HG03457 (cell line): ENCODE measurements around the gene PTPRE.
"Not testable (repeated sequence)": the region's sequence is repeated elsewhere in the genome, so short reads cannot be mapped to it uniquely, and the experiment has no call there.

Source experiments
- ATAC-seq: cut with Tn5 transposase; IDR thresholded peaks from one replicate; pipeline ENCODE4 v1.9.1; 2021; ENCODE audit warnings: moderate number of reproducible peaks; ENCODE audit not compliant: unreplicated experiment

The PTPRE gene

DNA sequence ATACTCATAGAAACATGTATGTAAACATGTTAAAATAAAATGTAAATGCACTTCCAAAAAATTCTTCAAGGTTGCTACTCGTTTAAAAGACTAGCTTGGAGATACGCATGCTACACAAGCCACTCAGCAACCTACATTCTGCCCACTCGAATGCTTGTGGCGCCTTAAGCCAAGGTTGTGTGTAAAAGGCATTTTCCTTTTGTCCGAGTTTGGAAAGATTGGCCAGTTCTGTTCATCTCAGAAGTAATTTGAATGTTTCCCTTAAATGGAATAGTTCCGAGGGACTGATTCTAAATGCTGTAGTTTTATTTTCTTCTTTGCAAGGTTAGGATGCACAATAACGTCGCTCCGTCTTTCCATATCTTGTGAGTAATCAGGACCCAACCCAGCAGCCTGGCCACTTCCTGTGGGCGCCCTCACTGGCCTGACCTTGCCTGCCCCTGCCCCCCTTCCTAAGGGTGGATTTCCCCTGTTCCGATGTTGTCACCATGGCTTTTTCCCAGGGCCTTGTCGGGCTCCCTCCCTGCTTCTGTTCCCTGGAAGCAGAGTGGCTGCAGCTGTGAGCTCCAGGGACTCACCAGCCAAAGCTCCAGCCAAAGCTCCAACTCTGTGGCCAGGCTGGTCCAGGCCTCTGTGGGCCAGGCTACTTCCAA, 70.6 kb downstream of the PTPRE start:
- no peak for ATAC-seq

- ATAC-seq, result no peak
Measured at GRCh38 chr10:127978481-127978880, 71.6 kb downstream of the PTPRE start.

DNA sequence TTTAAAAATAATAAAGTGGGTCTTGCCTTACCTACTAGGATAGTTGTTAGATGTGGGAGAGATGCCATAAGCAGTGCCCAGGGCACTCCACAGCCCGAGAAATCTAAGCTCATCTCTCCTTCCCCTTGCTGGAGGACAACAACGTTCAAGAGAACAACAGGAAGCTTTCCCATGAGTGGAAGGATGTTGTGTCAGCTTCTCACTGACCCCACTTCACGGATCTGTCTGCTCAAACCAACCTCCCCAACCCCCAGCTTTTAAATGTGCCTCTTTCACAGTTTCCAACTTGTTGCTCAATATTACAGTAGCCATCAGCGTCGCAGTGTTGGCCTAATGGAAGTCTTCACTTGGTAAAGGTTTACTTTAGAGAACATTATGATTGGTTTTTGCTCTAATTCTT, 72.1 kb downstream of the PTPRE start:
- no peak for ATAC-seq

- ATAC-seq, result no peak
Measured at GRCh38 chr10:127979566-127979965, 72.7 kb downstream of the PTPRE start.

GRCh38 chr10:127980898-127981297, 74.0 kb downstream of the PTPRE start:
- no peak for ATAC-seq

GRCh38 chr10:127982601-127983000, 75.7 kb downstream of the PTPRE start:
- ATAC-seq, result no peak

DNA sequence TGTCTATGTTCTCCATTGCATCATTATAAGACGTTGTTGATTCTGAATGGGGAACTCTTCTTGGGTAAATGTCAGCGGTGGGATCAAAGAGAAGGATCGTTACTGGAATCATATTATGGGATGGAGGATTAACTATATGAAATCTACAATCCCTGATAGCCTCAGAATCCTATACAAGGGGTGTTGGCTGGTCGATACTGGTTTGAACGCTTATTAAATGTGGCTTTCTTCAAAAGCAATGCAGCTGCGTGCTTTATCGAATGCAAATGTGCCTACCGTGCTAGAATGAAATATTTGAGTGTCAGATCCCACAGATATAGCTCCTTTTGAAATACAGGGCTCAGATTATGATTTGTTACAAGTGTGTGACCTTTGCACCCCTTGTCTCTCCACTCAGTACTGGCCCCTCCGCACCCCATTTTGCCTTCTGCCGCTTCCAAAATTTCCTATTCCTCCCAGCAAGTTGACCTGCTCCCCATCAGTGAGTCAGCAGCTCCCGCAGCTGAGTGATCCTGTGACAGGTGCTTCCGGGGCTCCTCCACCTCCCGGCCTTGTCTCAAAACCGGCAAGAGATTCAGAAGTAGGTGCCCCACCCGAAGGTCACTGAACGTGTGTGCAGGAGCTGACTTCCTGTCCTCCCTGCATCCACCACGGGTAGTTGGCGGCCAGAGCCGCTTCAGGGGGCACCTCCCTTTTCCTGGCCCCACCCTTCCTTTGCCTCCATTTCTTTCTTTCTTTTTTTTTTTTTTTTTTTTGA, 76.6 kb downstream of the PTPRE start:
- no peak for ATAC-seq

GRCh38 chr10:127984945-127985344, 78.0 kb downstream of the PTPRE start:
- no peak for ATAC-seq

DNA sequence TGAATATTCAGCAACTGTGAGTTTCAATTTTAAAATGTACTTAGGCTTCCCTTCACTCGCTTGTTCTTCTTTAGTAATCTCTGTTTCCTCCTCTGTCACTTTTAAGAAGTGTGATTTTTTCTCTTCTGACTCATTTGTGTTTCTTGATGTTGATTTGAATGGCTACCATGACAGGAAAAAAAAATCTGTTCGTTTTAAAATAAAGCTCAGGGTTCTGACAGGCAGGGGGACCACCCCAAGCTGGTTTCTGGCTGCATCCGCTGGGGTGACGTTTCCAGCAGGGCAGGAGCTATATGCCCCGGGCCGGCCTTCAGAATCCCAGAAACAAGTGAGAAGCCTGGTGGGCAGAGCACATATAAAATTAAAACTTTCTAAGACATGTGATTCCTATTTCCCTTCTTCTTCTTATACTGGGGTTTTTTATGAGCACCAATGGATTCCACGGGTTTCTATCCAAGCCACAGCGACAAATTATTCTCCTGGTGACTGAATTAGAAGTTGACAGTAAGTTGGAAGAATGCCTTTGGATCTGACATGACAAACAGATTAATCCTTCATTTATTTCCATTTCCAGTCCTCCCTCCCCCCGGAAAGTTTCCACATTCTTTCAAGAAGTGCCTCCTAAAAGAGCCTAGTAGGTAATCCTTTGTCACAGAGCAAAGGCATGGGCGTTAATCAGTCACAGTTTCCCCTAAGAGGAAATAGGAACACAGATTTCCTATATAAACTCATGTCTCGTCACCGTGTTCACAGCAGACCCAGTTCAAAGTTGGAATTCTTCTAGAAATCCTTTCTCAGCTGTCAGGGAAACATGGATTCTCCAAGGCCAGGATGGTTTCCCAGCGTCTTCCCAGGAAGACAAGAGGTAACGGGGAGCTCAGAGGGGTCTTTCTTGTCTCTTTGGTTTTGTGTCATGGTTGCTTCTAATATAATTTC, 79.9 kb downstream of the PTPRE start:
- no peak for ATAC-seq

- ATAC-seq, result no peak
Measured at GRCh38 chr10:127987467-127988380, 80.8 kb downstream of the PTPRE start.

GRCh38 chr10:127989481-127990012, 82.6 kb downstream of the PTPRE start:
- ATAC-seq, result no peak

GRCh38 chr10:127990132-127990788, 83.4 kb downstream of the PTPRE start:
- ATAC-seq, result not testable (repeated sequence)

DNA sequence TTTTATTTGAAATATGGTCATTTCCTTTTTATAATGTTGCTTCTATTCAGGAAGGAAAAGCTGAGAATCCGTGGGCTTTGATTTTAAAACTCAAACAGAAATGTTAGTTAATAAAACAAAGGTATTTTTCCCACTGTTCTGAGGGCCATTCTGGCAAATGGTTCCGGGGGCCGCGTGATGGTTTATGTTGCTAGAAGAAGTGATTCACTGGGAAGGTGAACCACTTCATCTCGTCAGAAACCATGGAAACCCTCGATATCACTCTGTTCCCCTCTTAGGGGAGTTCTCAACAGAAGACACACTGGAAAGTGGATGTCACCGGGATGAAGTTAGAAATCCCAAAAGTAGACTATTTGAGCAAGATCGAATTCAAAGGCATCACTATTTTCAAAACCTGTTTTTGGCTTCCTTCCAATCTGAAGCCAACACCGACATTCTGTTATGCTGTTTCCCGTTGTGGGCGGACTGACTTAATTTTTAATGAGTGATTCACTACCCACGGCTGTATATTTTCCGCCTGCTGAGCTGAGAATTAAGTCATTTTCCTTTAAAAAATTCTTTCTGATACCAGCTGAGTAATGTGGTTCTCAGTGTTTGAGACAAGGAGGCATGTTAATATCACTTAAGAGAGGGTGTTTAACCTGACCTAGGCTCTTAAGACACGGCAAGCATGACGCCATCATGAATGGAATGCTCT, 84.1 kb downstream of the PTPRE start:
- no peak for ATAC-seq

DNA sequence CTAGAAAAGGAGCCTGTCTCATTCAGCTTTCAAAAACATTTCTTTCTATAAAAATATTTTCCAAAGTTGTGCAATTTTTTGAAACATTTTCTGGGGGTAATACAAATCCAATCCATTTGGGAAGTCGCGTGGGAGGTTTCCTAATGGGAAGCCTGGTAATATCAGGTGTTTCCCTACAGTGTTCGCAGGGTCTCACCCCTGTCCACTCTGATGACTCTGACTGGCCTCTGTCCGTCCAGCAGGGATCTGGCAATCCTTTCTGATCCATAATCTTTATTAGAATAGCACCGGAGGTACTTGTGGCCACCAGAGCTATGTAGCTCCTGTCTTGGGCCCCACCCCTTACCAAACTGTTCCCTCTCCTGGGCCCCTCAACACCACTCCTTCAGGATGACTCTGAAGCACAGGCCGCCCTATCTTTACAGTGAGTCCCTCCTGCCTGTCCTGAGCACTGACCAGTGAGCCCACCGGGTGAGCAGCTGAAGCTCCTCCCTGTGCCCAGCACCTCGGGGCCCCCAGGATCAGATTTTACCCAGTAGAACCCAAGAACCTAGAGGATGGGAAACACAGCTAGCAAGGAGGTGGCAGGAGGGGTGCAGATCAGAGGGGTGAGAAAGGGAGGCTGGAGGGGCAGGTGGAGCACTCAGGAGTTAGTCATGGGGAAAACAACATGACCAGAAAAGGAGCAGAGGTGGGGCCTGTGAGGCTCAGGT, 84.8 kb downstream of the PTPRE start:
- ATAC-seq, result no peak

DNA sequence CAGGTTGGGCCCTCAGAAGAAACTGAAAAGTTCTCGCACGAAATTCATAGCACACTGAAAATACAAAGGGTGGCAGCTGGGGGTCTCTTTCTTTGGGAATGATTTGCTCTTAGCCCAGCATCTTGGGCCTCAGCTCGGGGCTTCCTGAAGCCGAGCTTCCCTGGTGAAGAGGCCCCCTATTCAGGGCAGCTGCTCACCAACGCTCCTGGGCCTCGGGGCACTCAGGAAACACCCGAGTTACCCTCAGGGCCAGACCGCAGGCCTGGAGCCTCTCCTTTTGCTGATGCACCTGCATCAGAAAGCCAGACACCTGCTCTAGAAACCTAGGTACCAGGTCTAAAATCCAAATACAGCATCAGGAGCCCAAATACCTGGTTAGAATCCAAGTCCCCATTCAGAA, 85.5 kb downstream of the PTPRE start:
- no peak for ATAC-seq

- no peak for ATAC-seq
Measured at GRCh38 chr10:127993056-127993690, 86.3 kb downstream of the PTPRE start.

- no peak for ATAC-seq
Measured at GRCh38 chr10:127995939-127996338, 89.0 kb downstream of the PTPRE start.

GRCh38 chr10:127996586-127996985, 89.7 kb downstream of the PTPRE start:
- no peak for ATAC-seq
